BLaER1 treated with 17β-estradiol and CSF1 and Interleukin-3, amounts not matched to agents 10 nM and 100 nM (cell line): ENCODE measurements around the gene CTIF.

Source experiments
- H3K27ac ChIP-seq, 11 experiments: shearing (Covaris generic); formaldehyde crosslinking; 2 replicates each; pipeline ENCODE4 v1.8.1; 2022
- H3K27me3 ChIP-seq, 11 experiments: shearing (Covaris generic); formaldehyde crosslinking; 2 replicates each; pipeline ENCODE4 v1.8.1; 2022
- H3K36me3 ChIP-seq, 11 experiments: shearing (Covaris generic); formaldehyde crosslinking; 2 replicates each; pipeline ENCODE4 v1.8.1; 2022
- H3K4me1 ChIP-seq, 10 experiments: shearing (Covaris generic); formaldehyde crosslinking; 2 replicates each; pipeline ENCODE4 v1.8.1; 2022
- H3K4me2 ChIP-seq, 11 experiments: shearing (Covaris generic); formaldehyde crosslinking; 2 replicates each; pipeline ENCODE4 v1.8.1; 2022
- H3K4me3 ChIP-seq, 10 experiments: shearing (Covaris generic); formaldehyde crosslinking; 2 replicates each; pipeline ENCODE4 v1.8.1; 2022
- H3K9ac ChIP-seq, 11 experiments: shearing (Covaris generic); formaldehyde crosslinking; 2 replicates each; pipeline ENCODE4 v1.8.1; 2022
- H3K9me3 ChIP-seq, 11 experiments: shearing (Covaris generic); formaldehyde crosslinking; replicated peaks in 1 of 11; 2 replicates each; pipeline ENCODE4 v1.8.1; 2022
- H4K20me1 ChIP-seq, 11 experiments: shearing (Covaris generic); formaldehyde crosslinking; 2 replicates each; pipeline ENCODE4 v1.8.1; 2022
- Cebpa-rat ChIP-seq, 11 experiments: shearing (Covaris generic); IDR thresholded peaks; 2 replicates each; pipeline ENCODE4 v1.8.1; 2022

Gene CTIF

DNA sequence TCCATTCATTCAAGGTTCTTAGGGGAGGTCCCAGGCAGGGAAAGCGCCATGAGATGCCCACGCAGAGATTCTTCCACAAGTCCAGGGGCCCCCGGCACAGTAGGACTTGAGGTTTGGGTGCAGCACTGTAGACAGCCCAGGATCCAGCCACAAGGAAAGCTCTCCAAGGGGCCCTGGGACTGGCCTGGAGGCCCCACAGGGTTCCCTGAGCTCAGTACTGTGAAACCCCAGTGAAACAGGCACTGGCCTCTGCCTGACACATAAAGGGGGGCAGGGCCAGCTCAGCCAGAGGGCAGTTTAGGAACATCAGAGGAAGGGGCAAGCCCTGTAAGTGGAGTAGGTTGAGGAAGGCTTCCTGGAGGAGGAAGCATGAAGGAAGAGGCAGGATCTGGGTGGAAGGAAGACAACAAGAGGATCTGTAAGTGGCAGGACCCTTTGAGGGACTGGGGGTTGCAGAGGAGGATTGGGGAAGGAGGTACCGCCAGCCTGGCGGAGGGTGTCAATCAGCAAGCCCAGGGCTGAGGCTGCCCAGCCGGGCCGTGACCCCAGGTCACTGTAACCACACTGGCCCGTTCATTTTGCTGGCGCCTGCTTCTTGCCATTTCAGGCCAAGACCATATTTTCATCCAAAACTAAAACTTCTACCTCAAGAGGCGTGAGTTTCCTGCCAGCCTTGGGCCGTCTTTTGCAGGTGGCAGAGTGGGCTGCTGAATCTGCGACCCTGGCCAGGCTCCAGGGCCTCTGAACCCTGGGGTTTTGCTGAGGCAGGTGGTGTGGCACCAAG lies 236.7 kb downstream of the CTIF start:
- peaks cover 0 to 29% (median 0%) of the 10 kb centered on the region in 11 experiments; a peak in 5 of 22 replicates for H3K27me3 ChIP-seq
- H4K20me1 ChIP-seq, result peaks cover 0 to 76% (median 0%) of the 10 kb centered on the region in 11 experiments; a peak in 5 of 22 replicates
- H3K4me3 ChIP-seq, result no peak overlapping the region
- peak overlapping the region; percentile 44 to 99 (median 96); a peak in 21 of 22 replicates for H3K4me2 ChIP-seq
- peak overlapping the region in 2 of 11 experiments; percentile 24 to 26; a peak in 2 of 22 replicates for H3K9ac ChIP-seq
- H3K9me3 ChIP-seq, result 0 out of 22 replicates have a peak, but pooled peaks cover 0 to 4% (median 0%) of the 10 kb centered on the region in 11 experiments
- peaks cover 58 to 80% (median 74%) of the 10 kb centered on the region in 10 experiments for H3K4me1 ChIP-seq
- no peak for TF ChIP-seq Cebpa-rat (IDR thresholded peaks at IDR 0.05)
- peaks cover 0 to 27% (median 0%) of the 10 kb centered on the region in 11 experiments; a peak in 3 of 22 replicates for H3K36me3 ChIP-seq
- H3K27ac ChIP-seq, result no peak overlapping the region

DNA sequence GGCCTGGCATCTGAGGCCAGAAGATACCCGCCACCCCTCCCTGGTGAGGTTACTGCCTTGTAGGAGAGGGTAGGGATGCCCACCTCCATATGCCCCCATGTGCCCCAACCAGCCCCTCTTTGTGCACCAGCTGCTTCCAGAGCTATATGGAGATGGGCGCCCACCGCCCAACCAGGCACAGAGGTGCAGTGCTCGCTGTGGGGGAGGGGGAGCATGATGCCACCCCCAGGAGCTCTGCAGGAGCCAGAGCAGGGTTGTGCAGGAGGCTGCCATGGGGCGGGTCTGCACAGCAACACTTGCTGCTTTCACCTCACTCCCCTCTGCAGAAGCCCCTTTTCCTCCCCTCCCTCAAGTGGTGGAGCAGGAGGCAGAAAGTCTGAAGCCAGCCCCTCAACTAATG lies 237.3 kb downstream of the CTIF start:
- 0 out of 22 replicates have a peak, but pooled peaks cover 0 to 4% (median 0%) of the 10 kb centered on the region in 11 experiments for H3K9me3 ChIP-seq
- peaks cover 0 to 76% (median 0%) of the 10 kb centered on the region in 11 experiments; a peak in 6 of 22 replicates for H4K20me1 ChIP-seq
- H3K36me3 ChIP-seq, result peaks cover 0 to 27% (median 0%) of the 10 kb centered on the region in 11 experiments; a peak in 1 of 22 replicates
- peak overlapping the region in 3 of 11 experiments; percentile 9 to 26 (median 24); a peak in 1 of 22 replicates for H3K9ac ChIP-seq
- H3K4me1 ChIP-seq, result peaks cover 64 to 80% (median 74%) of the 10 kb centered on the region in 10 experiments
- H3K4me3 ChIP-seq, result no peak overlapping the region
- no peak for TF ChIP-seq Cebpa-rat (IDR thresholded peaks at IDR 0.05)
- peaks cover 0 to 33% (median 0%) of the 10 kb centered on the region in 11 experiments; a peak in 5 of 22 replicates for H3K27me3 ChIP-seq
- no peak overlapping the region for H3K27ac ChIP-seq
- peak overlapping the region; percentile 44 to 99 (median 96); a peak in 21 of 22 replicates for H3K4me2 ChIP-seq

- Histone ChIP-seq H3K9me3 (0 out of 22 replicates have a peak, but pooled peaks cover 0 to 4% (median 0%) of the 10 kb centered on the region in 11 experiments), H3K9ac (0 out of 22 replicates have a peak overlapping the region, but pooled peaks of 1 of the 11 experiments have one; percentile 30), H3K4me1 (peaks cover 65 to 80% (median 74%) of the 10 kb centered on the region in 10 experiments), H3K36me3 (peaks cover 0 to 27% (median 0%) of the 10 kb centered on the region in 11 experiments; a peak in 1 of 22 replicates), H3K4me3 (no peak overlapping the region), H3K4me2 (peak overlapping the region; percentile 44 to 99 (median 96); a peak in 20 of 22 replicates), H3K27me3 (peaks cover 0 to 33% (median 0%) of the 10 kb centered on the region in 11 experiments; a peak in 5 of 22 replicates), H3K27ac (no peak overlapping the region), H4K20me1 (peaks cover 0 to 75% (median 0%) of the 10 kb centered on the region in 11 experiments; a peak in 6 of 22 replicates)
- TF ChIP-seq Cebpa-rat (IDR thresholded peaks at IDR 0.05), result no peak
Measured at GRCh38 chr18:48776641-48777025, 237.8 kb downstream of the CTIF start.

DNA sequence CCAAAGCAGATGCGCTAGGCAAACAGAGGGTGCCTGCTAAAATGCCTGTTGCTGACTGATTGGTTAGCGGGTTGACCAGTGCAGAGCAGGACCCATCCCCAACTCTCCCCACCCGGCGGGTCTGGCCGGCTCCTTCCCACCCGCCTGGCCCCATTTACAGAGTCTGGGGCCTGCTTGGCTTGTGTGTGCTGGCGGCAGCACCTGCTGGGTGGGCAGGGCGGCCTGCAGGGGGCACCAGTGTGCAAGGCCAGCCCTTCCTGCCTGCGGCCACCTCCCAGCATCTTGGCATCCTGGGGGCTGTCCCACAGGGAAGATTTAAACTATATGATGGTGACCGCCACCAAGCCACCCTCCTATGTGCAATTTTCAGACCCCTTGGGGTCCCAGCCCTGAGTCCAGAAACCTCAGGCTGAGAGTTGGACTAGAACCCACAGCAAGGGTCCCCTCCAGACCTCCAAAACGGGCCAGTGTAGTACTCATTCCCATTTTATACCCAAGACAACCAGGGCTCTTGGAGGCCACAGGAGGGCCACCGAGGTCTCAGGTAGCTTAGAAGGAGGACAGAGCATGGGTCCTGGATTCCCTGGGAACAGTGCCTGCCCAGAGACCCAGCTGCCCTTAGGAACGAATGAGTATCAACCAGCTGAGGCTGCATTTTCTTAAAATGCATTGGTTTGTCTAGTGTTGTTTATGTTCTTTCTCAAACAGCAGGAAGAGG lies 238.4 kb downstream of the CTIF start:
- H3K4me2 ChIP-seq, result peak overlapping the region; percentile 49 to 99 (median 96)
- H3K4me1 ChIP-seq, result peaks cover 67 to 80% (median 74%) of the 10 kb centered on the region in 10 experiments
- peaks cover 0 to 33% (median 0%) of the 10 kb centered on the region in 11 experiments; a peak in 5 of 22 replicates for H3K27me3 ChIP-seq
- no peak overlapping the region for H3K27ac ChIP-seq
- H3K4me3 ChIP-seq, result no peak overlapping the region
- 0 out of 22 replicates have a peak overlapping the region, but pooled peaks of 2 of the 11 experiments have one; percentile 4 to 30 for H3K9ac ChIP-seq
- 0 out of 22 replicates have a peak, but pooled peaks cover 0 to 4% (median 0%) of the 10 kb centered on the region in 11 experiments for H3K9me3 ChIP-seq
- H3K36me3 ChIP-seq, result peaks cover 0 to 27% (median 0%) of the 10 kb centered on the region in 11 experiments; a peak in 1 of 22 replicates
- no peak for TF ChIP-seq Cebpa-rat (IDR thresholded peaks at IDR 0.05)
- H4K20me1 ChIP-seq, result peaks cover 0 to 74% (median 0%) of the 10 kb centered on the region in 11 experiments; a peak in 6 of 22 replicates

- H3K4me3 ChIP-seq, result no peak overlapping the region
- H4K20me1 ChIP-seq, result peaks cover 0 to 79% (median 0%) of the 10 kb centered on the region in 11 experiments; a peak in 6 of 22 replicates
- H3K4me1 ChIP-seq, result peaks cover 72 to 83% (median 76%) of the 10 kb centered on the region in 10 experiments
- peak overlapping the region; percentile 49 to 99 (median 96); a peak in 21 of 22 replicates for H3K4me2 ChIP-seq
- TF ChIP-seq Cebpa-rat (IDR thresholded peaks at IDR 0.05), result no peak
- H3K9ac ChIP-seq, result 0 out of 22 replicates have a peak overlapping the region, but pooled peaks of 1 of the 11 experiments have one; percentile 4
- peaks cover 0 to 33% (median 0%) of the 10 kb centered on the region in 11 experiments; a peak in 5 of 22 replicates for H3K27me3 ChIP-seq
- H3K27ac ChIP-seq, result no peak overlapping the region
- peaks cover 0 to 22% (median 0%) of the 10 kb centered on the region in 11 experiments; a peak in 1 of 22 replicates for H3K36me3 ChIP-seq
- 0 out of 22 replicates have a peak, but pooled peaks cover 0 to under 1% (median 0%) of the 10 kb centered on the region in 11 experiments for H3K9me3 ChIP-seq
Measured at GRCh38 chr18:48777744-48778116, 238.9 kb downstream of the CTIF start.

GRCh38 chr18:48778344-48779011 lies 239.6 kb downstream of the CTIF start:
- Histone ChIP-seq H3K4me1 (peaks cover 79 to 87% (median 83%) of the 10 kb centered on the region in 10 experiments), H3K27ac (peak overlapping the region in 2 of 11 experiments; percentile 12 to 20; a peak in 2 of 22 replicates), H3K9ac (peak overlapping the region in 4 of 11 experiments; percentile 1 to 73 (median 17); a peak in 3 of 22 replicates), H3K4me3 (peak overlapping the region in 1 of 10 experiments; percentile 5; a peak in 2 of 20 replicates), H3K4me2 (peak overlapping the region; percentile 43 to 99 (median 96)), H3K27me3 (peaks cover 0 to 33% (median 0%) of the 10 kb centered on the region in 11 experiments; a peak in 5 of 22 replicates), H3K9me3 (no peaks in the 10 kb centered on the region), H4K20me1 (peaks cover 0 to 82% (median 0%) of the 10 kb centered on the region in 11 experiments; a peak in 6 of 22 replicates), H3K36me3 (peaks cover 0 to 15% (median 0%) of the 10 kb centered on the region in 11 experiments; a peak in 1 of 22 replicates)
- no peak for TF ChIP-seq Cebpa-rat (IDR thresholded peaks at IDR 0.05)

DNA sequence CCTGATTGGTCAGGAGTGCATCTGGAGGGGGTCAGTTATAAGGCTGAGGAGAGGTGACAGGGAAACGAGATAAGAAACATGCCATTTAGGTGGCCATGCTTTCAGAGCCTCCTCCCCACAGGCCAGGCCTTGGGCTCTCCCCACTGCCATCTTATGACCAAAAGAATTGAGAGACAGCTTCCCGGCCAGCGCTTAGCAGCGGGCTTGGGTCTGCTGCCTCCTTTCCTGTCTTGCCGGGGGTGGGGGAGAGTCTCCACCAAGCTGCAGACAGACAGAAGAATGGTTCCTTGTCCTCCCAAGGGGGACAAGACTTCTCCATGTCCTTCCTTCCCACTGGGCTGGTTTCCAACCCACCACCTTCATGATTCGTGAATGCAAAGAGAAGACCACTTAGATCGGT lies 240.6 kb downstream of the CTIF start:
- H3K9ac ChIP-seq, result peak overlapping the region in 4 of 11 experiments; percentile 1 to 73 (median 39); a peak in 8 of 22 replicates
- TF ChIP-seq Cebpa-rat (IDR thresholded peaks at IDR 0.05), result no peak
- peaks cover 0 to 90% (median 0%) of the 10 kb centered on the region in 11 experiments; a peak in 6 of 22 replicates for H4K20me1 ChIP-seq
- H3K4me2 ChIP-seq, result peak overlapping the region; percentile 91 to 99 (median 96)
- peak overlapping the region in 1 of 10 experiments; percentile 5; a peak in 3 of 20 replicates for H3K4me3 ChIP-seq
- H3K9me3 ChIP-seq, result no peaks in the 10 kb centered on the region
- H3K36me3 ChIP-seq, result peaks cover 0 to 6% (median 0%) of the 10 kb centered on the region in 11 experiments; a peak in 1 of 22 replicates
- H3K4me1 ChIP-seq, result peaks cover 89 to 96% (median 93%) of the 10 kb centered on the region in 10 experiments
- peak overlapping the region in 1 of 11 experiments; percentile 20; a peak in 3 of 22 replicates for H3K27ac ChIP-seq
- peaks cover 0 to 33% (median 0%) of the 10 kb centered on the region in 11 experiments; a peak in 5 of 22 replicates for H3K27me3 ChIP-seq
